ENCODE data around the gene NDUFS8.
"Not testable (repeated sequence)": the region's sequence is repeated elsewhere in the genome, so short reads cannot be mapped to it uniquely, and the experiment has no call there.

Gene NDUFS8

DNA sequence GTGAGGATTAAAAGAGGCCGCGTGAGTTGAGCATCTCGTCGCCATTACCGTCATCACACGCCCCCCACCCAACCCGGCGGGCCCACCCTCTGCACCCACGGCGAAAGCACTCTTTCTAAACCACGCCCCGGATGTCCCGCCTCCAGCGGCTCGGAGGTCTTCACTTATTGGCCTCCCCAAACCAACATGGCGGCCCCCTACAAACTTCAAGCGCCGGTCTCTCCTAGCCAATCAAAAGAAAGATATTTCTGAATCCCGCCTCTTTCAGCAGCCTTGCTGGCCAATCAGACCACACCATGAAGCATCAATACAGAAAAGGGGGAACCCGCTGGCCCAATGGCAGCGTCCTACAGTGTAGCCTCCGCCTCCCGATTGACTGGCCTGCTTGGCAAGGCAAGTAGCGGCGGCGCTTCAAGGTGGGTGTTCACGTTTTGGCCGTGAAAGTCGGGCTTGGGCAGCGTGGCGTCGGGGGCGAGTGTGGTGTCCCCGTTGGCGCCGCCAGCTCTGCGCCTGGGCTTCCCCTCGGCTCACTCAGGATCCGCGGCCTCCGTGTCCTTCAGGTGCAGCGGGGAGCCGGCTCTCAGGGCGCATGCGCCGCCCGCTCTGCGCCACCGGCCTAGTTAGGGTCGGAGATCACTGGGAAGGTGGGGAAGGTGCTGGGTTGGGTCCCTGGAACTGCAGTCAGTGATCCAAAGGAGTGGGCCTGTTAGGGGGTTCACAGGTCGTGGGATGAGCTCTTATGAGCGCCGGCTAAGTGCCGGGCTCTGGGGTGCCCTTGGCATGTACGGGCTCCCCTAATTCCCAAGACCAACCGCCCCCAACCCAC is at the start of gene NDUFS8:
Gene NDUFS8, plus strand, starts transcription at position 364 of the 826 bp plus-strand sequence. CDS start 1,471 bp downstream, outside the sequence.
- DNase-seq (ENCODE audit: low read depth) = peak; percentile 99

- not testable (repeated sequence) for DNase-seq (ENCODE audit: low read depth)
Measured at GRCh38 chr11:67981226-67981625, 49.3 kb upstream of the NDUFS8 start.

GRCh38 chr11:67982255-67982857 is 48.1 kb upstream of the NDUFS8 start:
- DNase-seq (ENCODE audit: low read depth) = not testable (repeated sequence)

DNA sequence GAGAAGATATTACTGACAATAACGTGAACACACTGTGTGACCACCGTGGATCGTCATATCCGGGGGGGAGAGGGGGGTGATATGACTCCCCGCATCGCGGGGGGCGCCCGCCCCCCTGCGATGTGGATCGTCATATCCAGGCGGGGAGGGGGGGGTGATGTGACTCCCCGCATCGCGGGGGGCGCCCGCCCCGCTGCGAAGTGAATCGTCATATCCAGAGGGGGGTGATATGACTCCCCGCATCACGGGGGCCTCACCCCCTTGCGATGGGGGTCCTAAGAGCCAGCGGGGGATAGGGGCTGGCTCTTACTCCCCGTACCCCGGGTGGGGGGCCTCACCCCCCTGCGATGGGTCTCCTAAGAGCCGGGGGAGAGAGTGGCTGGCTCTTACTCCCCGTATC is 46.5 kb upstream of the NDUFS8 start:
- DNase-seq (ENCODE audit: low read depth) = no peak

DNA sequence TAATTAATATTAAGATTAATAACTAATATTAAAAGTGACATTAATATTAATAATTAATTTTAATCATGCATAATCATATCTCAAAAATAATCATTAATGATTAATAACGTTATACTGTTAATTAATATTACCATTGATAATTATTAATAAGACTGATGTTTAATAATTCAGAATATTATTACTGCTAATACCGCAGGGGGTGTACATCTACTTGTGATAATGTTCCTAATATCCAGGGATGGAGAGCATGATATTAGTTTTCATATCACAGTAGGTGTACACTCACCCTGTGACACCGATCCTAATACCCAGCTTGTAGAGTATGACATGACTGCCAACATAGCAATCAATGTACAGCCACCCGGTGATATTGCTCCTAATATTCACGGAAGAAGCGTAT is 45.2 kb upstream of the NDUFS8 start:
- not testable (repeated sequence) for DNase-seq (ENCODE audit: low read depth)

- not testable (repeated sequence) for DNase-seq (ENCODE audit: low read depth)
Measured at GRCh38 chr11:67990546-67991346, 39.7 kb upstream of the NDUFS8 start.

- DNase-seq (ENCODE audit: low read depth) = not testable (repeated sequence)
Measured at GRCh38 chr11:67991347-67992121, 38.9 kb upstream of the NDUFS8 start.

GRCh38 chr11:67993821-67994220 is 36.7 kb upstream of the NDUFS8 start:
- not testable (repeated sequence) for DNase-seq (ENCODE audit: low read depth)

DNA sequence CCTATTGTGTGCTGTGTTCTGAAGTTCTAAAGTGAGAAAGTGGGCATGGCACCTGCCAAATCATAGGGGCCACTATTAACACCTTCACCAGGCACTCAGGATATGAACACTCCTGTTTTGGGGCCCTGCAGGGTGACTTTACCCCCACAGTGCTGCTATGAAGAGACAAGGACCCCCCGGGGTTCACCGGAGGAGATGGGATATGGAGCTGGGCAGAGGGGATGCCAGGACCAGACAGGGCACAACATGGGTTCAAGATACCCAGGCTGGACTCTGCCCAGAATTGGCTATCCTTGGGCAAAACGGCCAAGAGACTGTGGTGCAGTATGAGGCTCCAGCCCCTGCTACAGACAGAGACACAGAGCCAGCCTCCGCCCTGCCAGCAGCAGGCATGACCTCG is 36.1 kb upstream of the NDUFS8 start:
- not testable (repeated sequence) for DNase-seq (ENCODE audit: low read depth)

GRCh38 chr11:67995129-67995528 is 35.4 kb upstream of the NDUFS8 start:
- DNase-seq (ENCODE audit: low read depth) = not testable (repeated sequence)

DNA sequence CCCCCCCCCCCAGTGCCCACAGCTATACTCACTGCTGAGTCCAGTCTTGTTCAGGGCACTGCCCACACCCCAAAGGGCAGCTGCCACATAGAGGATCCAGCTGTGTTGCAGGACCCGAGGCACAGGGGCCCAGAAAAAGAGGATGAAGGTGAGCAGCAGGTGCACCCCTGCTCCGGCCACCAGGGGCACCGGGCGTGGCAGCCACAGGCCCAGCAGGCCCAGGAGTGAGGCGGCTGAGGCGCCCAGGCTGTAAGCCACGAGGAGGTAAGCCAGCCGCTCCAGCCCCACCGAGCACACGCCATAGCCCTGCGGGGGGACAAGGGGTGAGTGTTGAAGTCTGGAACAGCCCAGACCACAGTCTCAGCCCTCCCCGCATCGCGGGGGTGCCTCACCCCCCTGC is 34.9 kb upstream of the NDUFS8 start:
- not testable (repeated sequence) for DNase-seq (ENCODE audit: low read depth)

GRCh38 chr11:67996051-67996450 is 34.4 kb upstream of the NDUFS8 start:
- DNase-seq (ENCODE audit: low read depth) = no peak

- peak; percentile 44 for DNase-seq (ENCODE audit: low read depth)
Measured at GRCh38 chr11:67996622-67997474, 33.6 kb upstream of the NDUFS8 start.

DNA sequence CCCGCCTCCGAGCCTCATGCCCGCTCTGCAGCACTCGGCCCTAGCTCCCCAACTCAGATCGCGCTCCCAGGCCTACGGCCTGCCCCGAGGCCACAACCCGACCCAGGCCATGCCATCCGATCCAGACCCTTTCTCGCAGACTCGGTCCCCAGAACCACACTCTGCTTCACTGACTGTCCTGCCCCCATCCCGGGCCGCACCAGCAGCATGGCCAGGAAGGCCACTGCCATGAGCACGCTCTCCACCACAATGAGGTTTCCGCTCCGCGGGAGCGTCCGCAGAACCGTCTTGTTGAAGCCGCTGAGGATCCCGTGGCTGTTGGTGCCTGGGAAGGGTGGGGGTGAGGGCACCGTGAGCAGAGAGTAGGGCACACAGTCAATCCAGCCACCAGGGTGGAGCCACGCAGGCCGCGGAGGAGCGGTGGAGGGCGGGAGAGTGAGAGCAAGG is 33.0 kb upstream of the NDUFS8 start:
- no peak for DNase-seq (ENCODE audit: low read depth)

- no peak for DNase-seq (ENCODE audit: low read depth)
Measured at GRCh38 chr11:67998150-67999045, 32.1 kb upstream of the NDUFS8 start.

DNA sequence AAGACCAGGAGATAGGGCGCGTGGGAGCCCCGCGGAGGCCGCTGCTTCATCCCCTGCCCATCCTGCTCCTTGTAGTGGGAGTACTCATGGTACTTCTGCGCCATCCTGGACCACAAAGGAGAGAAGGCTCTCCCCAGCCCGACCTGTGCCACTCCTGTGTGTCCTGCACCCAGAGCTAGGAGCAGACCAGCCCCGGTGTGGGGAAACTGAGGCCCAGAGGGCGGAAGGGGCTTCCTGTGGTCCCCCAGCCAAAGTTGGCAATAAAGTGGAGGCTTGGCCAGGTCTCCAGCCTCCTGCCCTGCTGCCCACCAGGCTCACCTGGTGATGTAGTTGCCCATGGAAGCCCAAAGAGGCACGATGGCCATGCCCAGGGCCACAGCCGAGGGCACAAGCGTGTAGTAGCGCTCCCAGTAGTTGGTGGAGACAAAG is 31.3 kb upstream of the NDUFS8 start:
- DNase-seq (ENCODE audit: low read depth) = no peak

- DNase-seq (ENCODE audit: low read depth) = no peak
Measured at GRCh38 chr11:67999704-68000103, 30.8 kb upstream of the NDUFS8 start.

GRCh38 chr11:68002575-68002937 is 27.9 kb upstream of the NDUFS8 start:
- no peak for DNase-seq (ENCODE audit: low read depth)

GRCh38 chr11:68002938-68003845 is 27.3 kb upstream of the NDUFS8 start:
- DNase-seq (ENCODE audit: low read depth) = no peak
